Esophagus squamous epithelium (tissue), 5 donors: Measurements from ENCODE around the gene IL18R1. TPM values are rescaled to one million over a fixed set of nuclear protein-coding genes. Genes with fewer than 3 reads are reported as not detected.

Experiments
- DNase-seq: peaks from one replicate; lab custom pipeline; 2025; lab: John Stamatoyannopoulos, UW
- H3K27ac ChIP-seq, 4 donors: fragments of 200-600 bp; sonication (generic); one replicate each; pipeline ENCODE4 v1.5.1; 2016 to 2019; ENCODE audit warnings: mild to moderate bottlenecking in 1 of 4
- H3K27me3 ChIP-seq, 4 donors: fragments of 200-600 bp; sonication (generic); 1 replicate in 3 of 4; 2 replicates in 1 of 4; pipeline versions ENCODE4 v1.5.1 to v1.6.0; 2017 to 2021; ENCODE audit warnings: antibody characterized with exemption in 1 of 4
- H3K36me3 ChIP-seq, 3 donors: fragments of 200-600 bp; sonication (generic); one replicate each; pipeline ENCODE4 v1.5.1; 2016 to 2019
- H3K4me1 ChIP-seq, 3 donors: fragments of 200-600 bp; sonication (generic); one replicate each; pipeline ENCODE4 v1.5.1; 2017 to 2019
- H3K4me3 ChIP-seq, 4 donors: fragments of 200-600 bp; sonication (generic); 1 replicate in 3 of 4; 2 replicates in 1 of 4; pipeline ENCODE4 v1.5.1; 2016 to 2019; ENCODE audit warnings: mild to moderate bottlenecking in 2 of 4, moderate library complexity in 1 of 4
- H3K9me3 ChIP-seq, 3 donors: fragments of 200-600 bp; sonication (generic); one replicate each; pipeline ENCODE4 v1.5.1; 2016 to 2019
- POLR2A ChIP-seq, 4 donors: fragments of 450-650 bp; IDR thresholded peaks; one replicate each; pipeline ENCODE4 v1.6.1; 2017; ENCODE audit warnings: antibody characterized with exemption in 4 of 4, mild to moderate bottlenecking in 4 of 4, moderate library complexity in 3 of 4
- WGBS, 2 donors: methylation state at CpG; one replicate each; pipeline ENCODE4 v1.1.5; 2018; 5-methylcytosine and 5-hydroxymethylcytosine counted together
- intact Hi-C: fragments of 100-400 bp; cut with DNase I; formaldehyde crosslinking; loops from one replicate; pipeline ENCODE4 v1.15.0; 2022
- total RNA-seq, 4 donors: library from RNA; depleted of rRNA; stranded (reverse); fragments of >200 nt; gene quantifications; one replicate each; pipeline ENCODE4 v1.1.0, GENCODE V29; 2016
- TF ChIP-seq, protein P1 (sequence below), 6 experiments: fragments of 450-650 bp in 4 of 6; fragments of 200-600 bp in 2 of 6; sonication (generic) in 2 of 6; IDR thresholded peaks; one replicate each; pipeline ENCODE4 v1.5.1; 2016 to 2019; ENCODE audit warnings: antibody characterized with exemption in 6 of 6, mild to moderate bottlenecking in 4 of 6, moderate library complexity in 4 of 6
- donor health status: DM: yes; HTN: yes; CAD: no.

IL18R1 gene
- total RNA-seq, 4 donors from 2014 or later = 0.45 to 5.5 (median 1.8) TPM

DNA sequence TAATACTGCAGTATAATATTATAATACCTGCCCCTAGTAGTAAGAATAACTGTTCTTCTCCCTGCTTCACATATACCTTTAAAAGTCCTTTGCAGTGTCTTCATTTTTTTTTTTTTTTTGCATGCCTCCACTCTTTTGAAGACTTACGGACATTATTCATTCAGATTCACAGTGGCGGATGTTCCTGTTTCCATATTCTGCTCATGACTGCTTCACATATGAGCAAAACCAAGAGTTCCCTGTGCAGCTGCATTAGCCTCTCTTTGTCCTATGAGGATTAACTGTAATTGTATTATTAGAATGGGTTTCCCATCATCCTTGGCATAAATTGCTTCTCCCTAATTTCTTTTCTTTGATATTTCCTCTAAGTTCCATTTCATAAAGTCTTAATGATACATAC is 80.1 kb downstream of the IL18R1 start:
- Histone ChIP-seq H3K9me3 (no peaks in the 10 kb centered on the region), H3K4me3 (no peak overlapping the region), H3K27ac (no peak overlapping the region), H3K27me3 (no peaks in the 10 kb centered on the region), H3K4me1 (no peaks in the 10 kb centered on the region), H3K36me3 (no peaks in the 10 kb centered on the region)
- TF ChIP-seq, protein P1, sequence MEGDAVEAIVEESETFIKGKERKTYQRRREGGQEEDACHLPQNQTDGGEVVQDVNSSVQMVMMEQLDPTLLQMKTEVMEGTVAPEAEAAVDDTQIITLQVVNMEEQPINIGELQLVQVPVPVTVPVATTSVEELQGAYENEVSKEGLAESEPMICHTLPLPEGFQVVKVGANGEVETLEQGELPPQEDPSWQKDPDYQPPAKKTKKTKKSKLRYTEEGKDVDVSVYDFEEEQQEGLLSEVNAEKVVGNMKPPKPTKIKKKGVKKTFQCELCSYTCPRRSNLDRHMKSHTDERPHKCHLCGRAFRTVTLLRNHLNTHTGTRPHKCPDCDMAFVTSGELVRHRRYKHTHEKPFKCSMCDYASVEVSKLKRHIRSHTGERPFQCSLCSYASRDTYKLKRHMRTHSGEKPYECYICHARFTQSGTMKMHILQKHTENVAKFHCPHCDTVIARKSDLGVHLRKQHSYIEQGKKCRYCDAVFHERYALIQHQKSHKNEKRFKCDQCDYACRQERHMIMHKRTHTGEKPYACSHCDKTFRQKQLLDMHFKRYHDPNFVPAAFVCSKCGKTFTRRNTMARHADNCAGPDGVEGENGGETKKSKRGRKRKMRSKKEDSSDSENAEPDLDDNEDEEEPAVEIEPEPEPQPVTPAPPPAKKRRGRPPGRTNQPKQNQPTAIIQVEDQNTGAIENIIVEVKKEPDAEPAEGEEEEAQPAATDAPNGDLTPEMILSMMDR (IDR thresholded peaks at IDR 0.05) = no peak
- no peak for TF ChIP-seq POLR2A (IDR thresholded peaks at IDR 0.05)
- intact Hi-C loops = no loop called here
- no peak for DNase-seq
- WGBS, 2 donors = 70 to 87% methylated on average over 2 of the region's 2 CpGs

DNA sequence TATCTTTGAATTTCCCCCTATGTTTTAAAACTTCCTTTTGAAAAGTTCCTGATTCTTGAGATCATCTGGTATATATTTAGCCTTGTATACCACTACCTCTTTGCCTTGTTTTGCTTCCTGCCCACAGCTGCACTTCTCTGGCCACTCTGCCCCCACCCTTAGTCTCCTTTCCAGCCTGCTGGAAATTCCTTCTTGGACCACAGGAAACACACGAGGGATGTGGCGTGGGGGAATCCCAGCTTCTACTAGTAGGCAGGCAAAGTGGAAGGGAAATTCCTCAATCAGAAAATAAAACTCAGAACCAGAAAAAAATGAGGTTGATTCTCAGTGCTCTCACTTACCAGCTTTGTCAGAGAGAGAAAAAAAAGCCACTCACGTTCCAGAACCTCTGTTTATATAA is 80.7 kb downstream of the IL18R1 start:
- 21 to 75% methylated on average over 2 to 3 of the region's 3 CpGs for WGBS, 2 donors
- no peaks in the 10 kb centered on the region for H3K9me3 ChIP-seq
- H3K4me1 ChIP-seq = no peaks in the 10 kb centered on the region
- no peaks in the 10 kb centered on the region for H3K36me3 ChIP-seq
- TF ChIP-seq, protein P1 (IDR thresholded peaks at IDR 0.05) = no peak
- no peak for TF ChIP-seq POLR2A (IDR thresholded peaks at IDR 0.05)
- H3K27ac ChIP-seq = no peak overlapping the region
- no peak for DNase-seq
- H3K27me3 ChIP-seq = no peaks in the 10 kb centered on the region
- no peak overlapping the region for H3K4me3 ChIP-seq
- intact Hi-C loops = no loop called here

DNA sequence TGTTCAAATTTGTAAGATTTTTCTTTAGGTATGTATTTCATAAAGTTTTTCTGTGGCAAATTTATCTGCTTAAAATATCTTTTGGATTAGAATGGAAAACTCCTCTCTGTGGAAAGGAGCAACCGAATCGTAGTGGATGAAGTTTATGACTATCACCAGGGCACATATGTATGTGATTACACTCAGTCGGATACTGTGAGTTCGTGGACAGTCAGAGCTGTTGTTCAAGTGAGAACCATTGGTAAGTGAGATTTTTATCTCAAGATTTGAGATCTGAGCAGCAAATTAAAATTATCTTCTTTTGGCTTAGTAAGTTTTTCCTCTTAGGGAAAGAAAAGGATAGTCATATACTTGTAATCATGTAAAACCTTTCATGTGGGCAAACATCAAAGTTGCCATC is 81.5 kb downstream of the IL18R1 start:
- H3K27ac ChIP-seq = no peak overlapping the region
- no peak overlapping the region for H3K4me3 ChIP-seq
- no peaks in the 10 kb centered on the region for H3K9me3 ChIP-seq
- DNase-seq = no peak
- no peaks in the 10 kb centered on the region for H3K36me3 ChIP-seq
- no peak for TF ChIP-seq POLR2A (IDR thresholded peaks at IDR 0.05)
- TF ChIP-seq, protein P1 (IDR thresholded peaks at IDR 0.05) = no peak
- intact Hi-C loops = no loop called here
- WGBS, 2 donors = 78 to 79% methylated on average over 4 of the region's 4 CpGs
- no peaks in the 10 kb centered on the region for H3K27me3 ChIP-seq
- H3K4me1 ChIP-seq = no peaks in the 10 kb centered on the region

DNA sequence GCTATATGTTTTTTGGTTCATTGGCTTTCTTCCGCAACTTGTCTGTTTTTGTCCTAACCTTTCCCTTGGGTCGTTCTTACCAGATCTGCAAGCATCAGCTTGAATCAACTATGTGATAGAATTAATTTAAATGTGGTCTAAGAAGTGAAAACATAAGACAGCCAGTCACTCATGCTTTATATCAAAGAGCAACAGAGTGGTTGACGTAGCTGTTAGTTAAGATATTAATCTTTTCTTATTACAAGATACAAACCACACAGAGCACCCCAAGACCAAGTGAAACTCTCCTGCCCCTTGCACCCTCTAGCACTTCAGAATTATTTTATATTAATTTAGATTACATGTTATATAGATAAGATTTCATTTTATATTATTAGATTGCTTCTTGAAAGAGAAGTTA is 82.5 kb downstream of the IL18R1 start:
- Histone ChIP-seq H3K9me3 (no peaks in the 10 kb centered on the region), H3K27me3 (no peaks in the 10 kb centered on the region), H3K4me3 (no peak overlapping the region), H3K27ac (no peak overlapping the region), H3K36me3 (no peaks in the 10 kb centered on the region), H3K4me1 (peaks cover 0 to 4% (median 0%) of the 10 kb centered on the region in 3 donors)
- intact Hi-C loops = no loop called here
- no peak for DNase-seq
- TF ChIP-seq POLR2A (IDR thresholded peaks at IDR 0.05) = no peak
- TF ChIP-seq, protein P1 (IDR thresholded peaks at IDR 0.05) = no peak
- WGBS, 2 donors = 67 to 71% methylated on average over 3 of the region's 3 CpGs

DNA sequence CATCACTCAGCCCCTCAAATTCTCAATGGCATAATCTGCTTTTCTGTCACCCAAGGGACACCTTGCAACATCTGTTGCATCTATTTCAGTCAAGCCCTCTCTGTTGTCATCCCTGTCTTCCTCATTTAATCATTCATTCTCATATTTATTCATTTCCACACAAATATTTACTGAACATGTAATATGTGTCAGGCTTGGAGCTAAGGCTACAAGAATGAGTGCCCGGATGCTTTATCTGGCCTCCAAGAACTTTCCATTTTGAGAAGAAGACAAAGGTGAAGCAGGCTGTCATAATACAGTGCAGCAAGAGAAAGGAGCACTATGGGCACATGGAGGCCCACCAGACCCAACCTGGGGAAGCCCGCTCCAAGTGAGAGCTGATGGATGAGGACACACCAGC is 83.0 kb downstream of the IL18R1 start:
- Histone ChIP-seq H3K36me3 (no peaks in the 10 kb centered on the region), H3K4me3 (no peak overlapping the region), H3K27ac (no peak overlapping the region), H3K9me3 (no peaks in the 10 kb centered on the region), H3K27me3 (no peaks in the 10 kb centered on the region), H3K4me1 (peaks cover 0 to 5% (median 0%) of the 10 kb centered on the region in 3 donors)
- WGBS, 2 donors = 50 to 79% methylated on average over 1 to 2 of the region's 2 CpGs
- intact Hi-C loops = no loop called here
- TF ChIP-seq POLR2A (IDR thresholded peaks at IDR 0.05) = no peak
- TF ChIP-seq, protein P1 (IDR thresholded peaks at IDR 0.05) = no peak
- DNase-seq = no peak
